Fibroblast of skin of right quadriceps (primary cell): Measurements from ENCODE around the gene ACSS3.
A peak's percentile ranks its signal among the peaks of the same experiment; 100 is the strongest.
"Not testable (repeated sequence)": the region's sequence is repeated elsewhere in the genome, so short reads cannot be mapped to it uniquely, and the experiment has no call there.

Experiments used
- DNase-seq: peaks from one replicate; pipeline ENCODE4 v3.0.0-alpha.2; 2013

ACSS3 gene

GRCh38 chr12:81094718-81095360 is 17.0 kb downstream of the ACSS3 start:
- no peak for DNase-seq

GRCh38 chr12:81095501-81096232 is 17.8 kb downstream of the ACSS3 start:
- DNase-seq = no peak

- DNase-seq = no peak
Measured at GRCh38 chr12:81105687-81106086, 27.8 kb downstream of the ACSS3 start.

- DNase-seq = no peak
Measured at GRCh38 chr12:81114226-81114625, 36.3 kb downstream of the ACSS3 start.

DNA sequence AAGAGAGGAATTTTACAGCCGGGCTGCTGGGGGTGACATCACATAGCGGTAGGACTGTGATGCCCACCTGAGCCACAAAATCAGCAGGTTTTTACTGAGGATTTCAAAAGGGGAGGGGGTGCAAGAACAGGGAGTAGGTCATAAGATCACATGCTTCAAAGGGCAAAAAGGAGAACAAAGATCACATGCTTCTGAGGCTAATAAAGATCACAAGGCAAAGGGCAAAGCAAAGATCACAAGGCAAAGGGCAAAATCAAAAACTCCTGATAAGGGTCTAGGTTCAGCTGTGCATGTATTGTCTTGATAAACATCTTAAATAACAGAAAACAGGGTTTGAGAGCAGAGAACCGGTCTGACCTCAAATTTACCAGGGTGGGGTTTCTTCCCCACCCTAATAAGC is 41.2 kb downstream of the ACSS3 start:
- not testable (repeated sequence) for DNase-seq

DNA sequence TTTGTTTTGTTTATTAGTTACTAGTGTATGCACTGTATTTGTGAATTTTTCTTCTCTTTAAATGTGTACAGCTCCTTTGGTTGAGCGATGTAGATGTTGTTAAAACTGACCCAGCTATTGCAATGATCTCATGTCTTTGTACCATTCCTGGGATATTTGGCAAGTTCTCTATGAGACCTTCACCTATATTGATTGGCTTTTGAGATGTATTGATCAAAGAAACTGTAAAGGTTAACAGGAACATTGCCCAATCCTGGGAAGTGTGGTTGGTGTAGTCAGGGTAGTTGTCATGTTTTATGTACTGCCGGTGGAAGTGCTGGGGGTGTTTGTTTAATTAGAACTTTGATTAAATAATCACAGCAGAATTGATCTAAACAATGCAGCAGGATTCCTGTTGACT is 43.1 kb downstream of the ACSS3 start:
- no peak for DNase-seq

DNA sequence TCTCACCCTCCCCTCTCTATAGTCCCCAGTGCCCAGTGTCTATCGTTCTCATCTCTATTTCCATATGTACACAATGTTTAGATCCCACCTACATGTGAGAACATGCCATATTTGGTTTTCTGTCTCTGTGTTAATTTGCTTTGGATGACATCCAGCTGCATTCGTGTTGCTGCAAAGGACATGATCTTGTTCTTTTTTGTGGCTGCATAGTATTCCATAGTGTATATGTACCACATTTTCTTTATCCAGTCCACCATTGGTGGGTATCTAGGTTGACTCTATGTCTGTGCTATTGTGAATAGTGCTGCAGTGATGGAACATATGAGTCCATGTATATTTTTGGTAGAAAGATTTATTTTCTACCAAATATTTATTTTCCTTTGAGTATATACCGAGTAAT is 45.7 kb downstream of the ACSS3 start:
- DNase-seq = no peak

DNA sequence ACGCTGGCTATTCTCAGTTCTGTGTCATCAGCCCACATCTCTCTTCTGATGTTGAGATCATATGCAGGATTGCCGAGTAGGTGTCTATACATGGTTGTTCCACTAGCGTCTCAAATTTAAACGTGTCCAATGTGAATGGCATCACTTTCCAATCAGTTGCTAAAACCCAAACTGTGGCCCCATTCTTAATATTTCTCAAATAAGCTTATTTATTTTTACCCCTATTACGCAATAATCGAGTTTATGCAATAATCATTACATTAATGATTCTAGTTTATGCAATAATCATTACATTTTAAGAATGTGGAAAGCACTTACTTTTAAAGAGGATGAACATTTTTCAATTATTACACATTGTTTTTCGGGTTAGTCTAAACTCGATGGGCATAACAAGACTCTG is 47.8 kb downstream of the ACSS3 start:
- DNase-seq = no peak

DNA sequence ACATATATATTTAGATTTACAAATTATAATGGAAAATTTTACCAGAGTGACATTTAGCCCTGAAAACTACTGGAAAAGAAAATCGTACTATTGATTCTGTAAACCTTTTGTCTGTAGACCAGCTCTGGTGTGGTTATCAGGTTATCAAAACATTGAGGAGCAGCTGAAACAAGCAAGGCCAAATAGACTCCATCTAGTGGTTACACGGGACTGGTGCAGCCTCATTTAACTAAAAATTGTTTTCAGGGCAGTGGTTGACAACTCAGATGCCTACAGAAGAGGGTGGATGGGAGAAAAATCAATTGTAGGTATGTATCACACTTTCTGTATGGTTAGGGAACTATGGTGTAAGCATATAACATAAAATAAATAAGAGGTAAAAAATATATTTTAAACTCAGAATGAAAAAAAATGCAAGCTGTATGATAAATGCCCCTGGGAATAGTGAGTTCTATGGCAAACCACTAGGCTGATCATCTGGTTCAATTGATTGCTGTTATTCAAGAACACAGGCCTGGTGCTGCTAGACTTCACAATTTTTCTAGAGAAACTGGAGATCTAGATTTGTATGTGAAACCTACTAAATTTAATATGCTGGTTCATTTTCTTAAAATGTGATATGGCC is 51.2 kb downstream of the ACSS3 start:
- peak; percentile 45 for DNase-seq

DNA sequence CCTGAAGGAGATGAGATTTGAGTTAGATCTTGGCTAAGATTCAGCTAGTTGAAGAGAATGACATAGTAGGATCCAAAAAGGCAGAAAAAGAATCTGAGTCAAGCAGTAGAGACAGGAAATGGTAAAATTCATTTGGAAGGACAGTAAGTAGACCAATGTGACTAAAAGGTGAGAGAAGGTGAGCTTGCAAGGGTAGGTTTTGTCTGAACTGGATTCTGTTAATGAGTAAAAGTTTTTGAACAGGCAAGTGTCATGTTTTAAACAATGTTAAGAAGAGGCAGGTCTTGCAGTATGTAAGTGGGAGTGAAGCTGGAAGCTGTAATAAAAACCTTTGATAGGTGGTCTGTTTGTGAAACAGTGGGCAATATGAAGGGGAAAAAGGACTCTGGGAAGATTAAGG is 58.6 kb downstream of the ACSS3 start:
- no peak for DNase-seq

DNA sequence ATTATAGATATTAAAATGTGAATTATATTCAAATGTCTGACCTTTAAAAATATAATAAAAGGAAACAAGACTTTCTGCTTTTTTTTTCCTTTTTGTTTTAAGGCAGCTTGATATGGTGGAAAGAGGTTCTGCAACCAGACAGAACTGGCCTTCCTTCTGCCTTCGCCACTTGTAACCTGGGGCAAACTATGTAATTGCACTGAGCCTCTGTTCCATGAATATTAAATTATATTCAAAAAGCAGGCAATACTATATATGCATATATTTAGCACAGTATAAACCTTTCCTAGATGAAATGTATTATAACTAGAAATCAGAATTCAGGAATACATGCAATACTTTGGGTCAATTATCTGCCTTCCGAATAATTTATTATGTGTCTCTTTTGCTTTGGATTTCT is 59.9 kb downstream of the ACSS3 start:
- no peak for DNase-seq

GRCh38 chr12:81141217-81141616 is 63.3 kb downstream of the ACSS3 start:
- DNase-seq = no peak

DNA sequence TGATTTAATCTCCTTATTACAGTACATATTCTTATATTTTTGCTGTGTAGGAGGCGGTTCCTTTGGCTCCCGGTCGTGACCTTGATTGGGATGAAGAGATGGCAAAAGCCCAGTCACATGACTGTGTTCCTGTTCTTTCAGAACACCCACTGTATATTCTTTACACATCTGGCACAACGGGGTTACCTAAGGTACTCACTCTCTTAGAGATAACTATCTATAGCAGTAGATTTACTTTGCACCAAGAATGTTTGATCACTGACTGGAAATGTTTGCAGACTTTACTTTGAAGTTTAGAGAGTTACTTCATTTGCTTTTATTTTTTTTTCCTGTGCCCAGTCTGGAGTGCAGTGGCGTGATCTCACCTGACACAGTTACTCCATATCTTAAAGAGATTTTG is 65.2 kb downstream of the ACSS3 start:
- no peak for DNase-seq

GRCh38 chr12:81146228-81147225 is 68.6 kb downstream of the ACSS3 start:
- no peak for DNase-seq

DNA sequence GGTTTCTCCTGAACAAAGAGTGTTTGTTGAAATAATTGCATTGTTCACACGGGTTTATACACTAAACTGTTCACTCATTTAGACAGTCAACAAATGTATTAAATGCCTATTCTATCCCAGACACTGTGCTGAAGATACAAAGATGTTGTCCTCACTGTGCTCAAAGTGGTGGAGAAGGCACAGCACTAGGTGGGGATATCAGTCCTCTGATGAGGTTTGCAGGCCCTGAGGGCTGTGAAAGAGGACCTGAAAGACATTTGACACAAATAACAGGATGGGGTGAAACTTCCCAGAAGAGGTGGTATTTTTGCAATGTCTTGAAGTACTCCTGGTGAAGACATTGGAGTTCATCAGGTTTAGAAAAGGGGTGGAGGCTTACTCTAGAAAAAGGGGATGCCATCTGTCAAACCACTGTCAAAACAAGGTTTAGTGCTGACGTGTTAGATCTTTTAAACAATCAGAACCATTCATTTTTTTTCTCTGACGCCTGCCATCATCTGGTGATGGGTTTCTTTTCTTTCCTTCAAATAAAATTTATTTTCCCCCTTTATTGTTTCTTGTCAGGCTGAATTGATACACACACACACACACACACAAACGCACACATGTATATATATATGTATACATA is 69.5 kb downstream of the ACSS3 start:
- DNase-seq = peak; percentile 7

DNA sequence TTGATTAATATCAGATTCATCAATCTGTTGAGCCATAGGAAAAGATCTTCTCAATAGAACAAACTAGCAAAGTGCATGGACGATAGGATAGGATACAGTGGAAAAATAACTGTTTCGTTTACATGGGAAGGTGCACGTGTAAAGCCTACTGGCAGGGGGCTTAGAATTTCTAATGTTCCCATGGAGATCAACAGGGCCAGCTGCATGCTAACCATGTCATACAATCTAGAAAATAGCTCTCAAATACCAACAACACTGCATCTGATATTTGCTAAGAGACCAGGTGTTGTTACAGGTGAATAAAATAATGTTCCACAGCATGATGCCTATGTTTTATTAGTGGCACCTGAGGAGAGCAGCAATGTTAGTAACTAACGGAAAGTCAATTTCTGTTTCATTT is 72.5 kb downstream of the ACSS3 start:
- no peak for DNase-seq

GRCh38 chr12:81159856-81160255 is 82.0 kb downstream of the ACSS3 start:
- no peak for DNase-seq

DNA sequence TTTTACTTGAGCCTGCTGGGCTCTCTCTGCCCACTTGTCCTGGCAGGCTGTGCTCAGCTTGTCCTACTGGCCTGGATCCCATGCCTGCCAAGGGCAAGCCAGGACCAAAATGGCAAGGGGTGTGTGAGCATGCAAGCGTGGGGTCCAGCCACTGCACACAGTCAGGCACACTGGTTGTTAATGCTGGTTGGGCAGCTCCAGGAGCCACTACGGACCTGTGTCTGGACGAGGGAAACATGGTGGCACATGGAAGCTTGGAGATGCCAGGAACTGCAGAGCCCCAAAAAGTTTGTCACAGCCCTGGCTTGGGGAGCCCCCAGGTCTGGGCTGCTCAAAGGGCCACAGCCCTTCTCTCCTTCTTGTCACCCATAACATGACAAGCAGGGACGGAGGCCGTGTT is 83.8 kb downstream of the ACSS3 start:
- no peak for DNase-seq

GRCh38 chr12:81162391-81163136 is 84.7 kb downstream of the ACSS3 start:
- no peak for DNase-seq

DNA sequence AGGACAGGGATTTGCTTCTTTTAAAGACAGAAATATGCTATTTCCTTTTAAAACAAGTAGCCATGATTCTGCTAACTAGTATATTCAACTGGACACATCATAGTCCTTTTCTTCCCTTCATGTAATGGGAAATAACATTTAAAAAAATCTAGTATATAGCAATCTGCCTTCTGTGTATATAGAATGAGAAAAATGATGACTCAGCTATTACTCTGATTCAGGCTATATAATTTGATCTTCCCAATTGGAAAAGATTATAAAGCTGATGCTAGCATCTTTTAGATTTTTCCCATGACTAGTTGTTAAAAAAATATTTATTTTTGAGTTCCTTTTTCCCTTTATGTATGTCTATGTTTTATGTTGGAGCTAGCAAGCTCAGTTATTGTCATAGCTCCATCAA is 86.9 kb downstream of the ACSS3 start:
- DNase-seq = no peak

DNA sequence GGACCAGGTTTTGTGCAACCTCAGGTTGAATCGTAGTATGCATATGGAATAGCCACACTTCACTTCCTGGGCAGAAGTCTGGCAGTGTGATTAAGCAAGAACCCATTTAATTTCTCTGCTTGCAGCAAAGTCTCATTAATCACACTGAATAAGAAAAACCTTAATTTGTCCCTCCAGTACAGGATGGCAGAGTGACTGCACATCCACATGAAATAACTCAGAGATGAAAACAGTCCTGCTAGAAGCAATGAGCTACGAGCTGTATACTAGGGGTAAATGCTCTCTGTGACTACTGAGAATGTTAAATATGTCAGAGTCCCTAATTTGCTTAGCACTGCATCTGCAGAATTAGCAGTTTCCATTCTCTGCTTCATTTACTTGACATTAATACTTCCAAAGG is 88.9 kb downstream of the ACSS3 start:
- DNase-seq = no peak

- DNase-seq = peak; percentile 63
Measured at GRCh38 chr12:81167694-81168093, 89.8 kb downstream of the ACSS3 start.
